ENCODE data around the gene IL17REL. TPM values are rescaled to one million over a fixed set of nuclear protein-coding genes. Genes with fewer than 3 reads are reported as not detected.
A peak's percentile ranks its signal among the peaks of the same experiment; 100 is the strongest.

Gene IL17REL
- total and polyA plus RNA-seq, 2 of the 13 experiments (the other 11 are each of a cell fraction or from before 2014, with no cell fraction given), result not detected

DNA sequence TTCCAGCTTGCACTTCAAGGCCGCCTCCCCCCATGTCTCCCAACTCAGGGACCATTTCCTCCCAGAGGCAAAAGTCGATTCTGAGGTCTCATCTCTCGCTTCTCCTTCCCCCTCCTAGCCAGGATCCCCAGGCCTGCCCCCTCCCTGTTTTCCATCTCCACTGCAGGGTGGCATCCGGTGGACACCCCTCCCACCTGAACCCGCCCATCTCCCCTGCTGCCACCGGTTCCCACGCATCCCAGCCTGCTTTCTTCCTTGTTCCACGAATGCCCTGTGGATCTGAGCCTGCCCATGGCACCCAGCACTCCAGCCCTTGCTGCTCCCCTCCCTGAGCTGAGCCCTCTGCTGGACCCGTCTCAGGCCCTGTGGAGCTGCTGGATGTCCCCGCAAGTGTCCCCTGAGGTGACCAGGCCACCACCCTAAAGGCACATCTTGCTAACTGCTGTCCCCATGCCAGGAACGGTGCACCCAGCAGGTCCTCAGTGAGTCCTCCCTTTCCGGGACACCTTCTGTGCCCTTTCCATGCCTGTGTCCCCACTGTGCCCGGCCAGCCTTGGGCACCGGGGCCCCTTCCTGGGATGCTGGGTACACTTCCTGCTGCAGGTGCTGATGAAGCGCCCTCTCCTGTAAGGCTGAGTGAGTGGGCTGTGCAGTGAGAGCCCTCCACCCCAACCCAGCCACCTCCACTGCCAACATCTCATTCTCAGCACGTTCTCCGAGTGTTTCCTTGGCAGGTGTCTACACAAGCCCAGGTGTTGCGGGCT lies 936 bp downstream of the IL17REL start:
- Histone ChIP-seq H3K27ac (ENCODE audit: extremely low read length, insufficient read depth, low read length) (no peak overlapping the region), H3K4me3 (replicated peaks in 1 of 3; ENCODE audit: insufficient read depth in 1 of 3, low read depth in 2 of 3, low read length in 3 of 3) (no peak overlapping the region), H2AFZ (ENCODE audit: low read length) (no peak overlapping the region), H3K79me2 (ENCODE audit: insufficient read depth, low read length) (no peaks in the 10 kb centered on the region), H3K4me1 (ENCODE audit: insufficient read depth, low read length) (peaks cover 4% of the 10 kb centered on the region; the same call in 1 of the 2 replicates), H3K36me3 (replicated peaks in 1 of 2; ENCODE audit: control insufficient read depth in 1 of 2, insufficient read depth in 2 of 2, low read length in 2 of 2) (no peaks in the 10 kb centered on the region), H3K27me3 (ENCODE audit: control insufficient read depth in 1 of 2, insufficient read depth in 2 of 2, low read length in 2 of 2) (peaks cover 20 to 66% of the 10 kb centered on the region in 2 experiments), H3K4me2 (ENCODE audit: low read depth, low read length) (no peak overlapping the region), H3K9ac (ENCODE audit: insufficient read depth, low read depth, low read length) (no peak overlapping the region), H4K20me1 (ENCODE audit: insufficient read depth, low read length) (no peaks in the 10 kb centered on the region), H3K9me3 (ENCODE audit: low read length) (no peaks in the 10 kb centered on the region)
- no peak for FAIRE-seq
- ChIA-PET CTCF (ENCODE audit: low intra/inter-chr PET ratio, low total read pairs) (interaction anchor here (1.0 to 1.5 kb wide), 2 partner anchors 12 to 82 kb away, joined by 3 read pairs; no protein-coding TSS in a partner anchor), POLR2A (no interaction called here)
- in situ Hi-C loops (cut with HindIII; ENCODE audit: extremely low pct_ligation_motif_present, low pct_unique_long_range_greater_than_20kb) (no loop called here), intact Hi-C loops (cut with micrococcal nuclease; ENCODE audit: unreplicated experiment) (no loop called here)
- no peak for DNase-seq (ENCODE audit: low spot score)
- TF ChIP-seq HNRNPL (IDR thresholded peaks at IDR 0.05; ENCODE audit: low read depth, low read length), result 0 out of 2 replicates have a peak, but pooled peaks have one; percentile 34
- 0 out of 2 replicates have a peak, but pooled peaks have one; percentile 50 for TF ChIP-seq EZH2 (conservative IDR thresholded peaks at IDR 0.05; ENCODE audit: low read depth, low read length)
- no peak for TF ChIP-seq KLF13 (CRISPR knock-in tag; IDR thresholded peaks at IDR 0.05)
- no peak for ATAC-seq
- 27% methylated on average over 14 of the region's 18 CpGs for WGBS (ENCODE audit: low lambda C conversion rate)
- BruUV-seq (replicated peaks), result no TSS peak

DNA sequence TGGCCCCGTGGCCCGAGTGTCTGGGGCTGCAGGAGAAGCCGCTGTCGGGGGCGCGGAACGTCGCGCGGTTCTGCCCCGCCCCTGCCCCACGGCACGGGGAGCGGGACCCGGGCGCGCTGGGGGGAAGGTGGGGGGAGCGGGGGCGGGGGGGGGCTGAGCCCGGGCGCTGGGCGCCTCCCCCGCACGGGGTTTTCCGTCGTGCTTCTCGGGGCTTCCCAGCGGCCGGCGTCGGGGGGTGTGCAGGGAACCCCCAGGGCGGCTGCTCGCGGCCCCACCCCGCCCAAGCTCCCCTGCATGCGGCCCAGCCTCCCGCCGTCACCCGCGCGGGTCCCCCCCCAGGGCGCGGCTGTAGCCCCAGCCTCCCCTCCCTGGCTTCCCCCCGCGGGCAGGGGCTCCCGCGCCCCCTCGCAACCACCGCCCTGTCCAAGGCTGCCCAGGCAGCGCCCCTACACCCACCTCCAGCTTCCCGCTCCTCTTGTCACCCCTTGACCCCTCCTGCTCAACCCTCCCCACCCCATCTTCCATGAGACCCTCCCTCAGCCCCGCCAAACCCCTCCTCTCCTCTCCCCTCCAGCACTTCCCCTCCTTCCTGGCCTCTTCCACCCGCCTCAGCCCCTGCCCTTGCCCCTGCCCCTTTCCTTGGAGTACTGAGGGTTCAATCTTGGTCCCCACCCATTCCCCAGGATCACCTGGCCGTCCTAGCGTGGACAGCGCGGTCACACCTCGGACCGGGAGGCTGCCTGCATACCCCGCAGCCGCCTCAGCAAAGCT lies 1.7 kb downstream of the IL17REL start:
- H3K36me3 ChIP-seq (replicated peaks in 1 of 2; ENCODE audit: control insufficient read depth in 1 of 2, insufficient read depth in 2 of 2, low read length in 2 of 2), result no peaks in the 10 kb centered on the region
- no peak overlapping the region for H2AFZ ChIP-seq (ENCODE audit: low read length)
- ChIA-PET POLR2A (no interaction called here), CTCF (ENCODE audit: low intra/inter-chr PET ratio, low total read pairs) (no interaction called here)
- no peak overlapping the region for H3K27ac ChIP-seq (ENCODE audit: extremely low read length, insufficient read depth, low read length)
- H3K79me2 ChIP-seq (ENCODE audit: insufficient read depth, low read length), result no peaks in the 10 kb centered on the region
- intact Hi-C loops (cut with micrococcal nuclease; ENCODE audit: unreplicated experiment) (no loop called here), in situ Hi-C loops (cut with HindIII; ENCODE audit: extremely low pct_ligation_motif_present, low pct_unique_long_range_greater_than_20kb) (no loop called here)
- peaks cover 19 to 62% of the 10 kb centered on the region in 2 experiments for H3K27me3 ChIP-seq (ENCODE audit: control insufficient read depth in 1 of 2, insufficient read depth in 2 of 2, low read length in 2 of 2)
- no peak overlapping the region for H3K4me2 ChIP-seq (ENCODE audit: low read depth, low read length)
- no peak overlapping the region for H3K4me3 ChIP-seq (replicated peaks in 1 of 3; ENCODE audit: insufficient read depth in 1 of 3, low read depth in 2 of 3, low read length in 3 of 3)
- no peaks in the 10 kb centered on the region for H3K9me3 ChIP-seq (ENCODE audit: low read length)
- WGBS (ENCODE audit: low lambda C conversion rate), result 34% methylated on average over 30 of the region's 61 CpGs
- BruUV-seq (replicated peaks), result no TSS peak
- no peak for FAIRE-seq
- no peaks in the 10 kb centered on the region for H4K20me1 ChIP-seq (ENCODE audit: insufficient read depth, low read length)
- no peak for ATAC-seq
- peaks cover 12% of the 10 kb centered on the region for H3K4me1 ChIP-seq (ENCODE audit: insufficient read depth, low read length)
- H3K9ac ChIP-seq (ENCODE audit: insufficient read depth, low read depth, low read length), result no peak overlapping the region
- no peak for DNase-seq (ENCODE audit: low spot score)
- TF ChIP-seq, protein P1, sequence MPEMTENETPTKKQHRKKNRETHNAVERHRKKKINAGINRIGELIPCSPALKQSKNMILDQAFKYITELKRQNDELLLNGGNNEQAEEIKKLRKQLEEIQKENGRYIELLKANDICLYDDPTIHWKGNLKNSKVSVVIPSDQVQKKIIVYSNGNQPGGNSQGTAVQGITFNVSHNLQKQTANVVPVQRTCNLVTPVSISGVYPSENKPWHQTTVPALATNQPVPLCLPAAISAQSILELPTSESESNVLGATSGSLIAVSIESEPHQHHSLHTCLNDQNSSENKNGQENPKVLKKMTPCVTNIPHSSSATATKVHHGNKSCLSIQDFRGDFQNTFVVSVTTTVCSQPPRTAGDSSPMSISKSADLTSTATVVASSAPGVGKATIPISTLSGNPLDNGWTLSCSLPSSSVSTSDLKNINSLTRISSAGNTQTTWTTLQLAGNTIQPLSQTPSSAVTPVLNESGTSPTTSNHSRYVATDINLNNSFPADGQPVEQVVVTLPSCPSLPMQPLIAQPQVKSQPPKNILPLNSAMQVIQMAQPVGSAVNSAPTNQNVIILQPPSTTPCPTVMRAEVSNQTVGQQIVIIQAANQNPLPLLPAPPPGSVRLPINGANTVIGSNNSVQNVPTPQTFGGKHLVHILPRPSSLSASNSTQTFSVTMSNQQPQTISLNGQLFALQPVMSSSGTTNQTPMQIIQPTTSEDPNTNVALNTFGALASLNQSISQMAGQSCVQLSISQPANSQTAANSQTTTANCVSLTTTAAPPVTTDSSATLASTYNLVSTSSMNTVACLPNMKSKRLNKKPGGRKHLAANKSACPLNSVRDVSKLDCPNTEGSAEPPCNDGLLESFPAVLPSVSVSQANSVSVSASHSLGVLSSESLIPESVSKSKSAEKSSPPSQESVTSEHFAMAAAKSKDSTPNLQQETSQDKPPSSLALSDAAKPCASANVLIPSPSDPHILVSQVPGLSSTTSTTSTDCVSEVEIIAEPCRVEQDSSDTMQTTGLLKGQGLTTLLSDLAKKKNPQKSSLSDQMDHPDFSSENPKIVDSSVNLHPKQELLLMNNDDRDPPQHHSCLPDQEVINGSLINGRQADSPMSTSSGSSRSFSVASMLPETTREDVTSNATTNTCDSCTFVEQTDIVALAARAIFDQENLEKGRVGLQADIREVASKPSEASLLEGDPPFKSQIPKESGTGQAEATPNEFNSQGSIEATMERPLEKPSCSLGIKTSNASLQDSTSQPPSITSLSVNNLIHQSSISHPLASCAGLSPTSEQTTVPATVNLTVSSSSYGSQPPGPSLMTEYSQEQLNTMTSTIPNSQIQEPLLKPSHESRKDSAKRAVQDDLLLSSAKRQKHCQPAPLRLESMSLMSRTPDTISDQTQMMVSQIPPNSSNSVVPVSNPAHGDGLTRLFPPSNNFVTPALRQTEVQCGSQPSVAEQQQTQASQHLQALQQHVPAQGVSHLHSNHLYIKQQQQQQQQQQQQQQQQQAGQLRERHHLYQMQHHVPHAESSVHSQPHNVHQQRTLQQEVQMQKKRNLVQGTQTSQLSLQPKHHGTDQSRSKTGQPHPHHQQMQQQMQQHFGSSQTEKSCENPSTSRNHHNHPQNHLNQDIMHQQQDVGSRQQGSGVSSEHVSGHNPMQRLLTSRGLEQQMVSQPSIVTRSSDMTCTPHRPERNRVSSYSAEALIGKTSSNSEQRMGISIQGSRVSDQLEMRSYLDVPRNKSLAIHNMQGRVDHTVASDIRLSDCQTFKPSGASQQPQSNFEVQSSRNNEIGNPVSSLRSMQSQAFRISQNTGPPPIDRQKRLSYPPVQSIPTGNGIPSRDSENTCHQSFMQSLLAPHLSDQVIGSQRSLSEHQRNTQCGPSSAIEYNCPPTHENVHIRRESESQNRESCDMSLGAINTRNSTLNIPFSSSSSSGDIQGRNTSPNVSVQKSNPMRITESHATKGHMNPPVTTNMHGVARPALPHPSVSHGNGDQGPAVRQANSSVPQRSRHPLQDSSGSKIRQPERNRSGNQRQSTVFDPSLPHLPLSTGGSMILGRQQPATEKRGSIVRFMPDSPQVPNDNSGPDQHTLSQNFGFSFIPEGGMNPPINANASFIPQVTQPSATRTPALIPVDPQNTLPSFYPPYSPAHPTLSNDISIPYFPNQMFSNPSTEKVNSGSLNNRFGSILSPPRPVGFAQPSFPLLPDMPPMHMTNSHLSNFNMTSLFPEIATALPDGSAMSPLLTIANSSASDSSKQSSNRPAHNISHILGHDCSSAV (CRISPR knock-in tag; IDR thresholded peaks at IDR 0.05; ENCODE audit: borderline replicate concordance), result no peak
- TF ChIP-seq, protein P2, sequence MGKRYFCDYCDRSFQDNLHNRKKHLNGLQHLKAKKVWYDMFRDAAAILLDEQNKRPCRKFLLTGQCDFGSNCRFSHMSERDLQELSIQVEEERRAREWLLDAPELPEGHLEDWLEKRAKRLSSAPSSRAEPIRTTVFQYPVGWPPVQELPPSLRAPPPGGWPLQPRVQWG (CRISPR knock-in tag; IDR thresholded peaks at IDR 0.05; ENCODE audit: borderline replicate concordance, low read depth), result no peak
- TF ChIP-seq HNRNPH1 (optimal IDR thresholded peaks at IDR 0.05; ENCODE audit: low read depth, low read length), result no peak

All from HepG2 (cell line).